ENCODE data around the gene SERPINB8. TPM values are rescaled to one million over a fixed set of nuclear protein-coding genes. Genes with fewer than 3 reads are reported as not detected.

The SERPINB8 gene
- total RNA-seq, 2 experiments from 2014 or later, result 6.3 to 7.5 TPM

GRCh38 chr18:63974991-63975390, 5.1 kb downstream of the SERPINB8 start:
- Mint-ChIP-seq H3K4me1 (ENCODE audit: low read depth) (peaks cover 27% of the 10 kb centered on the region), H3K36me3 (ENCODE audit: low read depth) (no peaks in the 10 kb centered on the region), H3K27ac (no peak overlapping the region), H3K4me3 (no peak overlapping the region), H3K27me3 (no peaks in the 10 kb centered on the region), H3K9me3 (no peaks in the 10 kb centered on the region)
- no peak for ATAC-seq
- DNase-seq, result peak; percentile 51
- intact Hi-C loops (cut with micrococcal nuclease), result no loop called here
- no peak for TF ChIP-seq CTCF (IDR thresholded peaks at IDR 0.05)
- ChIA-PET POLR2A (no interaction called here), CTCF (interaction anchor here (1.2 to 5.3 kb wide), 4 partner anchors 12 to 39 kb away, joined by 4 to 52 read pairs (median 8); no protein-coding TSS in a partner anchor)

GRCh38 chr18:63975628-63976027, 5.7 kb downstream of the SERPINB8 start:
- no peak overlapping the region for H3K27ac Mint-ChIP-seq
- no peak overlapping the region for H3K4me3 Mint-ChIP-seq
- no peak for ATAC-seq
- ChIA-PET POLR2A (no interaction called here), CTCF (interaction anchor here (0.9 to 5.3 kb wide), 5 partner anchors 9 to 40 kb away, joined by 4 to 52 read pairs (median 7); no protein-coding TSS in a partner anchor)
- peaks cover 27% of the 10 kb centered on the region for H3K4me1 Mint-ChIP-seq (ENCODE audit: low read depth)
- no peaks in the 10 kb centered on the region for H3K36me3 Mint-ChIP-seq (ENCODE audit: low read depth)
- H3K27me3 Mint-ChIP-seq, result no peaks in the 10 kb centered on the region
- intact Hi-C loops (cut with micrococcal nuclease), result no loop called here
- no peaks in the 10 kb centered on the region for H3K9me3 Mint-ChIP-seq
- DNase-seq, result no peak
- no peak for TF ChIP-seq CTCF (IDR thresholded peaks at IDR 0.05)

GRCh38 chr18:63977040-63977439, 7.2 kb downstream of the SERPINB8 start:
- TF ChIP-seq CTCF (IDR thresholded peaks at IDR 0.05), result no peak
- H3K9me3 Mint-ChIP-seq, result no peaks in the 10 kb centered on the region
- ChIA-PET POLR2A (no interaction called here), CTCF (interaction anchor here (0.8 to 5.3 kb wide), 3 partner anchors 14 to 29 kb away, joined by 3 to 52 read pairs (median 4); partner anchors contain the start of gene HMSD)
- intact Hi-C loops (cut with micrococcal nuclease), result no loop called here
- no peak for ATAC-seq
- no peak overlapping the region for H3K27ac Mint-ChIP-seq
- DNase-seq, result no peak
- H3K4me1 Mint-ChIP-seq (ENCODE audit: low read depth), result peaks cover 17% of the 10 kb centered on the region
- H3K27me3 Mint-ChIP-seq, result no peaks in the 10 kb centered on the region
- no peak overlapping the region for H3K4me3 Mint-ChIP-seq
- H3K36me3 Mint-ChIP-seq (ENCODE audit: low read depth), result peaks cover 6% of the 10 kb centered on the region

GRCh38 chr18:63979409-63979920, 9.6 kb downstream of the SERPINB8 start:
- ChIA-PET POLR2A (no interaction called here), CTCF (interaction anchor here (0.7 to 1.2 kb wide), 6 partner anchors 8 to 469 kb away, joined by 3 to 8 read pairs (median 3); no protein-coding TSS in a partner anchor)
- DNase-seq, result peak; percentile 59
- H3K27ac Mint-ChIP-seq, result no peak overlapping the region
- no peak overlapping the region for H3K4me3 Mint-ChIP-seq
- TF ChIP-seq CTCF (IDR thresholded peaks at IDR 0.05), result peak; percentile 80
- no peaks in the 10 kb centered on the region for H3K27me3 Mint-ChIP-seq
- intact Hi-C loops (cut with micrococcal nuclease), result loop anchor here (1.0 kb wide), 2 partner anchors 16 to 461 kb away; no protein-coding TSS in a partner anchor
- peak; percentile 81 for ATAC-seq
- H3K36me3 Mint-ChIP-seq (ENCODE audit: low read depth), result peaks cover 15% of the 10 kb centered on the region
- no peaks in the 10 kb centered on the region for H3K9me3 Mint-ChIP-seq
- peaks cover 12% of the 10 kb centered on the region for H3K4me1 Mint-ChIP-seq (ENCODE audit: low read depth)

GRCh38 chr18:63980027-63980426, 10.1 kb downstream of the SERPINB8 start:
- Mint-ChIP-seq H3K4me1 (ENCODE audit: low read depth) (peaks cover 8% of the 10 kb centered on the region), H3K27me3 (no peaks in the 10 kb centered on the region), H3K27ac (no peak overlapping the region), H3K9me3 (no peaks in the 10 kb centered on the region), H3K36me3 (ENCODE audit: low read depth) (peaks cover 15% of the 10 kb centered on the region), H3K4me3 (no peak overlapping the region)
- no peak for TF ChIP-seq CTCF (IDR thresholded peaks at IDR 0.05)
- ChIA-PET CTCF (interaction anchor here (0.7 to 1.2 kb wide), 6 partner anchors 8 to 469 kb away, joined by 3 to 8 read pairs (median 3); no protein-coding TSS in a partner anchor), POLR2A (no interaction called here)
- no peak for ATAC-seq
- DNase-seq, result no peak
- intact Hi-C loops (cut with micrococcal nuclease), result no loop called here

All from activated CD8-positive, alpha-beta T cell treated with anti-CD3 and anti-CD28 coated beads for 36 hours (primary cell).